NB4 (cell line): Measurements from ENCODE around the gene CCNDBP1.

Experiments used
- MYC ChIP-seq: IDR thresholded peaks from 2 replicates; pipeline ENCODE4 v1.6.1; 2011; ENCODE audit warnings: low read depth, low read length
- POLR2A ChIP-seq: IDR thresholded peaks from 2 replicates; pipeline ENCODE4 v1.6.1; 2011; ENCODE audit warnings: mild to moderate bottlenecking; ENCODE audit not compliant: insufficient read length; ENCODE audit errors: extremely low read depth
- TF ChIP-seq, protein P1 (sequence below): IDR thresholded peaks from one replicate; pipeline ENCODE4 v1.5.1; 2012; ENCODE audit warnings: low read depth, low read length

DNA sequence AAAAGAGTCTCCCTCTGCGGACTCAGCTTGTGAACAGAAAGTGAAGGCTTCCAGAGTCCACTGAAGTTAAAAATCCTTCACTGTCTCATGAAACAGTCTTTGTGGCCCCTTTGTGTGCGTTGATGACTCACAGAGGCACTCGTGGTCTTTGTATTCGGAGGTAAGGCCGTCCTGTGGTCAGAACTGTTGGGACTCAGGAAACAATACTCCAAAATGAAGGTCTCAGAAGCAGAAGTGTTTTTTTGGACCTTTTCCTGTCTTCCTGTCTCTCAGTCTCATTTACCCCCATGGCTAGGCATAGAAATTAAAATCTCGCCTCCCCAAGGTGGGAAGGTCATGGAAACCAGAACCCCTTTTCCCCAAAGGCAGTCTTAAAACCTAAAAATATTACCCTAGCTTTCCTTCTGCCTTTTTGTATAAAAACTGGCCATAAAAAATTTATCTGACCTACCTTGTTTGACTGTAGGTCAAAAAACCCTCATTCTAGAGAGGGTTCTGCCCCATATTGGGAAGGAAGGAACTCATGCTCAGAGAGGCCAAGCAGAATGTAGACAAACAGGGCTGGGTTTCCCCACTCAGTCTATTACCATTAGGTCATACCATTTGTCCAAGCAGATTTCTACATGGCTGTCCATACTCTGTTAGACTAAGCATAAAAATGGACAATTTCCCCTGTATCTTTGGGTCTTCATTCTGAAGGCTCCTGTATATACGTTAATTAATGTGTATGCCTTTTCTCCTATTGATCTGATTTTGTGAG lies 54.7 kb downstream of the CCNDBP1 start:
- TF ChIP-seq, protein P1, sequence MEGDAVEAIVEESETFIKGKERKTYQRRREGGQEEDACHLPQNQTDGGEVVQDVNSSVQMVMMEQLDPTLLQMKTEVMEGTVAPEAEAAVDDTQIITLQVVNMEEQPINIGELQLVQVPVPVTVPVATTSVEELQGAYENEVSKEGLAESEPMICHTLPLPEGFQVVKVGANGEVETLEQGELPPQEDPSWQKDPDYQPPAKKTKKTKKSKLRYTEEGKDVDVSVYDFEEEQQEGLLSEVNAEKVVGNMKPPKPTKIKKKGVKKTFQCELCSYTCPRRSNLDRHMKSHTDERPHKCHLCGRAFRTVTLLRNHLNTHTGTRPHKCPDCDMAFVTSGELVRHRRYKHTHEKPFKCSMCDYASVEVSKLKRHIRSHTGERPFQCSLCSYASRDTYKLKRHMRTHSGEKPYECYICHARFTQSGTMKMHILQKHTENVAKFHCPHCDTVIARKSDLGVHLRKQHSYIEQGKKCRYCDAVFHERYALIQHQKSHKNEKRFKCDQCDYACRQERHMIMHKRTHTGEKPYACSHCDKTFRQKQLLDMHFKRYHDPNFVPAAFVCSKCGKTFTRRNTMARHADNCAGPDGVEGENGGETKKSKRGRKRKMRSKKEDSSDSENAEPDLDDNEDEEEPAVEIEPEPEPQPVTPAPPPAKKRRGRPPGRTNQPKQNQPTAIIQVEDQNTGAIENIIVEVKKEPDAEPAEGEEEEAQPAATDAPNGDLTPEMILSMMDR, result no peak
- TF ChIP-seq POLR2A (no peak), MYC (peak; percentile 70)
